Measurements from ENCODE around the gene SORBS1.
"Not testable (repeated sequence)": the region's sequence is repeated elsewhere in the genome, so short reads cannot be mapped to it uniquely, and the experiment has no call there.

Gene SORBS1

GRCh38 chr10:95374597-95375209 is 186.5 kb downstream of the SORBS1 start:
- peak; percentile 95 to 97 for DNase-seq

- peak; percentile 9 to 15 for DNase-seq
Measured at GRCh38 chr10:95373660-95374059, 187.5 kb downstream of the SORBS1 start.

GRCh38 chr10:95364342-95364741 is 196.8 kb downstream of the SORBS1 start:
- no peak for DNase-seq

GRCh38 chr10:95363303-95363912 is 197.8 kb downstream of the SORBS1 start:
- peak; percentile 76 to 93 for DNase-seq

GRCh38 chr10:95360122-95360714 is 201.0 kb downstream of the SORBS1 start:
- DNase-seq = no peak

- DNase-seq = no peak
Measured at GRCh38 chr10:95359466-95359865, 201.7 kb downstream of the SORBS1 start.

- no peak for DNase-seq
Measured at GRCh38 chr10:95356190-95356955, 204.8 kb downstream of the SORBS1 start.

GRCh38 chr10:95355301-95355700 is 205.9 kb downstream of the SORBS1 start:
- DNase-seq = no peak

GRCh38 chr10:95354110-95354509 is 207.1 kb downstream of the SORBS1 start:
- DNase-seq = no peak

- DNase-seq = no peak
Measured at GRCh38 chr10:95353123-95353522, 208.0 kb downstream of the SORBS1 start.

- DNase-seq = no peak
Measured at GRCh38 chr10:95352684-95353083, 208.5 kb downstream of the SORBS1 start.

- no peak for DNase-seq
Measured at GRCh38 chr10:95350830-95351228, 210.3 kb downstream of the SORBS1 start.

GRCh38 chr10:95350219-95350829 is 210.8 kb downstream of the SORBS1 start:
- no peak for DNase-seq

- DNase-seq = not testable (repeated sequence)
Measured at GRCh38 chr10:95347402-95347766, 213.8 kb downstream of the SORBS1 start.

GRCh38 chr10:95346715-95347401 is 214.3 kb downstream of the SORBS1 start:
- no peak for DNase-seq

GRCh38 chr10:95343573-95343972 is 217.6 kb downstream of the SORBS1 start:
- no peak for DNase-seq

- no peak for DNase-seq
Measured at GRCh38 chr10:95341716-95342130, 219.4 kb downstream of the SORBS1 start.

- no peak for DNase-seq
Measured at GRCh38 chr10:95339863-95340262, 221.3 kb downstream of the SORBS1 start.

- no peak for DNase-seq
Measured at GRCh38 chr10:95337423-95338160, 223.6 kb downstream of the SORBS1 start.

- DNase-seq = no peak
Measured at GRCh38 chr10:95336702-95337101, 224.5 kb downstream of the SORBS1 start.

- no peak for DNase-seq
Measured at GRCh38 chr10:95335933-95336699, 225.1 kb downstream of the SORBS1 start.
